H1 (cell line): ENCODE data around the gene MDFI. TPM values are rescaled to one million over a fixed set of nuclear protein-coding genes. Genes with fewer than 3 reads are reported as not detected.

ENCODE experiments used
- CHD7 ChIP-seq: fragments of 300-600 bp; sonication (generic); IDR thresholded peaks from 2 replicates; pipeline ENCODE4 v1.7.1; 2012; ENCODE audit warnings: low read length, moderate library complexity, mild to moderate bottlenecking, inconsistent platforms; ENCODE audit not compliant: insufficient replicate concordance
- EGR1 ChIP-seq: IDR thresholded peaks from 2 replicates; pipeline ENCODE4 v1.6.1; 2011; ENCODE audit warnings: low read depth, low read length, borderline replicate concordance
- FOSL1 ChIP-seq: IDR thresholded peaks from 2 replicates; pipeline ENCODE4 v1.6.1; 2011; ENCODE audit warnings: mild to moderate bottlenecking, low read depth, low read length, moderate library complexity; ENCODE audit not compliant: insufficient read depth
- JUND ChIP-seq: IDR thresholded peaks from 2 replicates; pipeline ENCODE4 v1.6.1; 2011; ENCODE audit warnings: mild to moderate bottlenecking, improper control_type of control experiment, low read length
- KDM1A ChIP-seq: fragments of 200-600, 300-600 bp; sonication (generic); IDR thresholded peaks from 2 replicates; pipeline ENCODE4 v1.7.1; 2016; ENCODE audit warnings: mild to moderate bottlenecking, low read length, borderline replicate concordance
- SIN3A ChIP-seq, 2 experiments: IDR thresholded peaks in 1 of 2; conservative IDR thresholded peaks in 1 of 2; 2 replicates each; pipeline ENCODE4 v1.6.1; 2011 to 2012; ENCODE audit warnings: low read length in 2 of 2, improper control_type of control experiment in 1 of 2, low read depth in 1 of 2, mild to moderate bottlenecking in 1 of 2
- SP2 ChIP-seq: IDR thresholded peaks from 2 replicates; pipeline ENCODE4 v1.6.1; 2012; ENCODE audit warnings: mild to moderate bottlenecking, low read length, inconsistent platforms
- polyA plus RNA-seq, 7 experiments: library from polyadenylated mRNA; depleted of rRNA in 3 of 7; stranded (reverse) in 5 of 7; unstranded in 2 of 7; fragments of >200 nt in 5 of 7; fragments of 200-250 nt in 2 of 7; gene quantifications; 1 replicate in 5 of 7; 2 replicates in 1 of 7; 4 replicates in 1 of 7; pipeline versions ENCODE4 v1.2.1 to v1.2.3, GENCODE V29; 2011 to 2013; ENCODE audit warnings: missing spikeins in 2 of 7, mixed read lengths in 2 of 7
- total RNA-seq: library from RNA; stranded (reverse); fragmentation: NEBNext Ultra II Directional; extraction: Animal tissue kit (Norgen Biotek cat#: 25700); gene quantifications from 2 replicates; pipeline ENCODE4 v1.2.1, GENCODE V29; 2021

MDFI gene
- total and polyA plus RNA-seq, 2 of the 8 experiments (the other 6 are each of a cell fraction or from before 2014, with no cell fraction given) = 41.0 to 65.6 TPM

GRCh38 chr6:41659935-41660334 is 21.7 kb downstream of the MDFI start (continued):
- no peak for TF ChIP-seq CHD7
- no peak for TF ChIP-seq JUND
- TF ChIP-seq EGR1 = no peak
- no peak for TF ChIP-seq SIN3A (conservative IDR thresholded peaks at IDR 0.05 in 1 of 2, IDR thresholded peaks at IDR 0.05 in 1 of 2; ENCODE audit: low read depth in 1 of 2, low read length in 2 of 2)
- no peak for TF ChIP-seq KDM1A
- TF ChIP-seq FOSL1 = no peak
- TF ChIP-seq SP2 = no peak
